ENCODE results near the gene PRSS12.

GRCh38 chr4:118373614-118374255 lies 20.9 kb upstream of the PRSS12 start:
- no peak for TF ChIP-seq POLR2A (IDR thresholded peaks at IDR 0.05)
- no peak for TF ChIP-seq CTCF (IDR thresholded peaks at IDR 0.05 in 4 of 5, conservative IDR thresholded peaks at IDR 0.05 in 1 of 5)
